ENCODE results near the gene FNTB. TPM values are rescaled to one million over a fixed set of nuclear protein-coding genes. Genes with fewer than 3 reads are reported as not detected.
A peak's percentile ranks its signal among the peaks of the same experiment; 100 is the strongest.

The FNTB gene
- total RNA-seq, 1 experiment from 2014 or later = 35.3 TPM

GRCh38 chr14:65057695-65058094, 71.0 kb downstream of the FNTB start:
- intact Hi-C loops (cut with micrococcal nuclease; ENCODE audit: unreplicated experiment) = no loop called here
- H3K9me3 ChIP-seq (ENCODE audit: insufficient read depth, low read depth) = no peaks in the 10 kb centered on the region
- no peaks in the 10 kb centered on the region for H3K27me3 ChIP-seq (ENCODE audit: insufficient read depth, low read depth)
- CTCF ChIA-PET = no interaction called here
- TF ChIP-seq EZH2 (IDR thresholded peaks at IDR 0.05; ENCODE audit: low read depth) (no peak), CTCF (conservative IDR thresholded peaks at IDR 0.05) (no peak)
- BruUV-seq (replicated peaks) = no TSS peak
- no peaks in the 10 kb centered on the region for H4K20me1 ChIP-seq (ENCODE audit: insufficient read depth)
- H3K79me2 ChIP-seq (ENCODE audit: low read depth) = no peaks in the 10 kb centered on the region
- H3F3A ChIP-seq (ENCODE audit: insufficient read depth, low read depth) = 0 out of 2 replicates have a peak, but pooled peaks cover 7% of the 10 kb centered on the region
- H2AFZ ChIP-seq = no peak overlapping the region
- H3K36me3 ChIP-seq (ENCODE audit: low read depth) = peaks cover 14% of the 10 kb centered on the region
- no peak overlapping the region for H3K27ac ChIP-seq
- H3K9me2 ChIP-seq (ENCODE audit: insufficient read depth) = no peaks in the 10 kb centered on the region
- POLR2A ChIA-PET (ENCODE audit: unreplicated experiment) = no interaction called here
- no peaks in the 10 kb centered on the region for H3K4me1 ChIP-seq (replicated peaks; ENCODE audit: insufficient read depth)
- no peak overlapping the region for H3K4me2 ChIP-seq
- DNase-seq = no peak
- no peak overlapping the region for H3K4me3 ChIP-seq

- BruUV-seq (replicated peaks) = no TSS peak
- DNase-seq = no peak
- H3K4me1 ChIP-seq (replicated peaks; ENCODE audit: insufficient read depth) = peaks cover 15% of the 10 kb centered on the region
- no peak overlapping the region for H2AFZ ChIP-seq
- TF ChIP-seq EZH2 (IDR thresholded peaks at IDR 0.05; ENCODE audit: low read depth) (no peak), CTCF (conservative IDR thresholded peaks at IDR 0.05) (no peak)
- ChIA-PET CTCF (no interaction called here), POLR2A (ENCODE audit: unreplicated experiment) (no interaction called here)
- peaks cover 30% of the 10 kb centered on the region for H3K36me3 ChIP-seq (ENCODE audit: low read depth)
- H3F3A ChIP-seq (ENCODE audit: insufficient read depth, low read depth) = peaks cover 6% of the 10 kb centered on the region; the same call in 1 of the 2 replicates
- no peaks in the 10 kb centered on the region for H4K20me1 ChIP-seq (ENCODE audit: insufficient read depth)
- no peaks in the 10 kb centered on the region for H3K27me3 ChIP-seq (ENCODE audit: insufficient read depth, low read depth)
- H3K9me2 ChIP-seq (ENCODE audit: insufficient read depth) = no peaks in the 10 kb centered on the region
- H3K9me3 ChIP-seq (ENCODE audit: insufficient read depth, low read depth) = no peaks in the 10 kb centered on the region
- H3K79me2 ChIP-seq (ENCODE audit: low read depth) = no peaks in the 10 kb centered on the region
- H3K27ac ChIP-seq = no peak overlapping the region
- intact Hi-C loops (cut with micrococcal nuclease; ENCODE audit: unreplicated experiment) = no loop called here
- no peak overlapping the region for H3K4me2 ChIP-seq
- no peak overlapping the region for H3K4me3 ChIP-seq
These were observed 75.7 kb downstream of the FNTB start for GRCh38 chr14:65062096-65063075.

- Histone ChIP-seq H2AFZ (no peak overlapping the region), H4K20me1 (ENCODE audit: insufficient read depth) (peaks cover 3% of the 10 kb centered on the region; the same call in 1 of the 2 replicates), H3K79me2 (ENCODE audit: low read depth) (no peaks in the 10 kb centered on the region), H3K4me3 (no peak overlapping the region), H3K4me2 (no peak overlapping the region), H3K27me3 (ENCODE audit: insufficient read depth, low read depth) (no peaks in the 10 kb centered on the region), H3K4me1 (replicated peaks; ENCODE audit: insufficient read depth) (peaks cover 28% of the 10 kb centered on the region), H3F3A (ENCODE audit: insufficient read depth, low read depth) (peaks cover 10% of the 10 kb centered on the region; the same call in 1 of the 2 replicates), H3K9me2 (ENCODE audit: insufficient read depth) (no peaks in the 10 kb centered on the region), H3K36me3 (ENCODE audit: low read depth) (peaks cover 26% of the 10 kb centered on the region), H3K9me3 (ENCODE audit: insufficient read depth, low read depth) (no peaks in the 10 kb centered on the region), H3K27ac (0 out of 2 replicates have a peak overlapping the region, but pooled peaks have one; percentile 16)
- intact Hi-C loops (cut with micrococcal nuclease; ENCODE audit: unreplicated experiment) = no loop called here
- TF ChIP-seq CTCF (conservative IDR thresholded peaks at IDR 0.05) = no peak
- TF ChIP-seq EZH2 (IDR thresholded peaks at IDR 0.05; ENCODE audit: low read depth) = no peak
- ChIA-PET POLR2A (ENCODE audit: unreplicated experiment) (no interaction called here), CTCF (no interaction called here)
- no TSS peak for BruUV-seq (replicated peaks)
- peak in 1 of 2 experiments; percentile 80 for DNase-seq
These were observed 79.0 kb downstream of the FNTB start for GRCh38 chr14:65065719-65066118.

Data from PC-9 (cell line).